H1 (cell line): Measurements from ENCODE around the gene ELL2.

Experiments
- CTCF ChIP-seq, 3 experiments: IDR thresholded peaks; 1 replicate in 2 of 3; 2 replicates in 1 of 3; pipeline versions ENCODE4 v1.5.1 to v1.6.1; 2011; ENCODE audit warnings: low read length in 3 of 3, mild to moderate bottlenecking in 3 of 3, inconsistent platforms in 2 of 3, low read depth in 1 of 3, moderate library complexity in 1 of 3; ENCODE audit not compliant: insufficient read depth in 1 of 3; ENCODE audit errors: control extremely low read depth in 1 of 3
- YY1 ChIP-seq: IDR thresholded peaks from 2 replicates; pipeline ENCODE4 v1.6.1; 2011; ENCODE audit warnings: low read depth, mild to moderate bottlenecking, low read length

GRCh38 chr5:95883185-95884016 is 78.2 kb downstream of the ELL2 start:
- TF ChIP-seq YY1, result no peak
- TF ChIP-seq CTCF (IDR thresholded peaks at IDR 0.05; ENCODE audit: control extremely low read depth in 1 of 3, insufficient read depth in 1 of 3, low read depth in 1 of 3, low read length in 3 of 3), result no peak
